Fibroblast of peridontal ligament (primary cell): ENCODE measurements around the gene CYFIP2.
A peak's percentile ranks its signal among the peaks of the same experiment; 100 is the strongest.

ENCODE experiments used
- DNase-seq: peaks from one replicate; pipeline ENCODE4 v3.0.0-alpha.2; 2010; ENCODE audit errors: extremely low read depth

CYFIP2 gene

DNA sequence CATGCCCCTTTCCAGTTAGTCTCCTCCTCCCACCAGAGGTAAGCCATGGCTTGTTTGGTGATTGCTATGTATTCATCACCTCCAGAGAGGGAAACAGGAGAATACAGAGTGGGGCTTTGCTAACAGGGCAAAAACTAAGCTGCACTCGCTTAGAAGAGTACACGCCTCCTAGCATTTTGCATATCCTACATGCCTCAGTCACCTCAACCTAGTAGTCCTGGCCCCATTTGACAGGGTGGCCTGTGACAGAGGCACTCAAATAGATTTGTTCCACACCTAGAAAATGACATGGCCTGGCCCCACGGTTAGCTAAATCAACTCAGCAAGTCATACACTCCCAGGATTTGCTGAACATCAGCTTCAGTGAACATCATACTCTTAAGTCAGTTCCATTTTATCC, 90.7 kb downstream of the CYFIP2 start:
- DNase-seq: no peak

DNA sequence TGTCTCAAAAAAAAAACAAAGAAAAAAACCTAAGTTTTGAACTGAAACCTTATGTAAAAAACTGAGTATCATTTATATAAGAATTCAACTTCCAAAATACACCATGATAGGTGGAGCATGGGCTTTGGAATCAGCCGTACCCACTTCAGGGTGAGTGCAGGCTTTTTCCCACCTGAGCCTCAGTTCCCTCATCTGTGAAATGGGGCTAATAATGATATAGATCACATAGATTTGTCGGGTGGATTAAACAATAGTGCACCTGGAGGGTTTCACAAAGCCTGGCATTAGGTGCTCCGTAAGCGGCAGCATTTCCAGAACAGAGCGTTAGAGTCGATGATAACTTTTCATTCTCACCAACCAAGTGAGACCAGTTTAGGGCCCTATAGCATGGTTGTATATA, 91.9 kb downstream of the CYFIP2 start:
- DNase-seq: no peak

DNA sequence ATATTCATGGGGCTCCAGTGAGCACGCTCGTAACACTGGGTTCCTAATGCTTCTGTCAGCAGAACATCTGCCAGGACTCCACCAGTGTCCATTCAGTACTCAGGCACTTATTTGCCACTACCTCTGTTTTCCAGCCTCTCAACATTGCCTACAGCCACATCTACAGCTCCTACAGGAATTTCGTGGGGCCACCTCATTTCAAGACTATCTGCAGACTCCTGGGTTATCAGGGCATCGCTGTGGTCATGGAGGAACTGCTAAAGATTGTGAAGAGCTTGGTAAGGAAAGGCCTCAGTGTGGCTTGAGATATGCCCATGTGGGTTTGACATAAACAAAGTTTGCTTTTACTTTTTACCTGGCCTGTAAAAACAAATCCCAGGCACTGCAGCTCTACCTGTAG, 92.9 kb downstream of the CYFIP2 start:
- no peak for DNase-seq

DNA sequence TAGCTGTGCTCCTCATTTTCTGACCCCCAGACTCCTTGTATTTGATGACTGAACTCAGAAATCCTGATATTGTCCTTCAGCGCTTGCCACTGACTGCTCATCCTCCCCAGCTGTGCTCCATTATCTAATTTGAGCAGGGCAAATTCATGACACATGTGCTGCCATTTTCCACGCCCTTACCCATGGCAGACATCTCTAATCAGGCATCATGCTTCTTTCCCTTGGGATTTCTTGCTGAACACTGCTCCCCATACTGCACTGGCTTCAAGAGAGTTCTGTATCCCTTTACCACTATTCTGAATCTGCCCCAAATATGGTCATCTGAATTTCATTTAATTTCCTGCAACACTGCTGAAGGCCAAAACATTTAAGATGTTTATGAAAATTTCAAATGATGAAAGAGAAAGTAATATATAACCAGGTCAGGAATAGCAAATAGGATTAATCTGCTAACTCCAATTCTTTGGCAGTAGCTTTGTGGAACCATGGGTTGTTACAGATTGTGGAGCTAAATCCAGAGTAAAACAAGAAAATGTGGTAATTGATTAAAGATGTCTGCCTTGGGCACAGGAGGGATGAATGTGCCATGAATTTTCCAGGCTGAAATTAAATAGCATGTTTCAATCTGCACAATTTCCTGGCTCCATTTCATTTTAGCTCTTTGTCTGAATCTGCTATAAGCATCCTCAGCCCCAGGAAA, 93.6 kb downstream of the CYFIP2 start:
- DNase-seq: peak; percentile 63

DNA sequence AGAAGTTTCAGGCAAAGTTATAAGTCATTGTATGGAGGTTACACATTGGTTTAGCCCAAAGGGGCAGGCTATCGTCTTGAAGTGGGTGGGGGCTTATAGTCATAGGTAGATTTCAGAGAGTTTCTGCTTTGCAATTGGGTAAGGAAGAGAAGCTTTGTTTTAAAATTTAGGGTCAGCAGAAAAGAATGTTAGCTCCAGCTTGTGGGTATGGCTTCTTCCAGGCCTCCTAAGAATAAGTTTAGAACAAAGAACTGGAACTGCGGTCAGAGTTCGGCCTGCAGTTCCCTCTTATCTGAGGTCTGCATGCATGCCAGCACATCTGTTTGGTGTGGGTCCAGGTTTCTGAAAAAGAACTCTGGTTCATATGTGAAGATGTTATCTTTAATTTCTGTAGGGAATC, 96.1 kb downstream of the CYFIP2 start:
- DNase-seq: peak; percentile 6

DNA sequence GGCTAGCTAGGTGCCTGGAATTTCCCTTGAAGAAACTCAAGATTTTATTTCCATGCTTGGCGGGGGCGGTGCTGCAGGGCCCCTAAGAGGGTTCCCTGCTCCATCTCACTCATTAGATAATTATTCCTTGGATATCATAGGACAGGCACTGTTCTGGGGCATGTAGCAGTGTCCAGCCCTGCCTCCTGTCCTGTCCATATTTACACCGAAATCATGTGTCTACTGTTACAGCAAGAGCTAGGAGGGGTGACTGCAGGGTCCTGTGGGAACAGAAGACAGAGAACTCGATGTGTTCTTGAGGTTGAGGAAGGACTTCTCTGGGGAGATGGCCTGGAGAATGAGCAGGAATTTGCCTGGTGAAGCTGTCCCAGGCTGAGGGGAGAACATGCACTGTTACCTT, 96.6 kb downstream of the CYFIP2 start:
- no peak for DNase-seq

DNA sequence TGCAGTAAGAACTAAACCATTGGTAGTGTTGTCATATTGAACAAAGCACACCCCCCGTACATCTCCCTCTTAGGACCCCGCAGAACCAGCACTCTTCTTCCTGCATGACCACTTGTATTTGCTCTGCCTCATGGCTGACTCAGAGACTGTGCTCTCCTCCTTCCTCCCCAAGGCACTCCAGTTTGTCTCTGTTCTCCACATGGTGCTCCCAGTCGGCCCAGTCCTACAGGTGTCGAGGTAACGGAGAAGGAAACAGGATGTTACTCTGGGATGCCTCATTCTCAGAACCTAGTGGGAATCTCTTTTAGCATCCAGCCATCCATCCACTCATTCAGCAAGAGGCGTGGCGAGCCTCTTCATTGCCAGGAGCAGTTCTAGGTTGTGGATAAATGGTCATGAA, 97.1 kb downstream of the CYFIP2 start:
- DNase-seq: no peak

DNA sequence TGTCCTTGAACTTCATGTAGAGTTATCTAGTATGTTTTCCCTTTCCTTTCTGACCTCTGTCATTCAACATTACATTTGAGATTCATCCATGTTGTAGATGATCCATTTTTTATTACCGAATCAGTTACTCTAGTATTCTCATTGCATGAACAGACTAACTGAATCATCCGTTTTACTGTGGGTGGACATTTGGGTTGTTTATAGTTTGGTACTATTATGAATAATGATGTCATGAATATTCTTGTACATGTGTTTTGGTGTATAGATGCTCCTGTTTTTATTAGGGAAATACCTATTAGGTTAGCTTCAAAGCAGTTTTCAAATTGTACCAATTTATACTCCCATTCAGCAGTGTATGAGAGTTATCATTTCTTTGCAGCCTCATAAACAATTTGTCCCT, 99.8 kb downstream of the CYFIP2 start:
- DNase-seq: no peak

DNA sequence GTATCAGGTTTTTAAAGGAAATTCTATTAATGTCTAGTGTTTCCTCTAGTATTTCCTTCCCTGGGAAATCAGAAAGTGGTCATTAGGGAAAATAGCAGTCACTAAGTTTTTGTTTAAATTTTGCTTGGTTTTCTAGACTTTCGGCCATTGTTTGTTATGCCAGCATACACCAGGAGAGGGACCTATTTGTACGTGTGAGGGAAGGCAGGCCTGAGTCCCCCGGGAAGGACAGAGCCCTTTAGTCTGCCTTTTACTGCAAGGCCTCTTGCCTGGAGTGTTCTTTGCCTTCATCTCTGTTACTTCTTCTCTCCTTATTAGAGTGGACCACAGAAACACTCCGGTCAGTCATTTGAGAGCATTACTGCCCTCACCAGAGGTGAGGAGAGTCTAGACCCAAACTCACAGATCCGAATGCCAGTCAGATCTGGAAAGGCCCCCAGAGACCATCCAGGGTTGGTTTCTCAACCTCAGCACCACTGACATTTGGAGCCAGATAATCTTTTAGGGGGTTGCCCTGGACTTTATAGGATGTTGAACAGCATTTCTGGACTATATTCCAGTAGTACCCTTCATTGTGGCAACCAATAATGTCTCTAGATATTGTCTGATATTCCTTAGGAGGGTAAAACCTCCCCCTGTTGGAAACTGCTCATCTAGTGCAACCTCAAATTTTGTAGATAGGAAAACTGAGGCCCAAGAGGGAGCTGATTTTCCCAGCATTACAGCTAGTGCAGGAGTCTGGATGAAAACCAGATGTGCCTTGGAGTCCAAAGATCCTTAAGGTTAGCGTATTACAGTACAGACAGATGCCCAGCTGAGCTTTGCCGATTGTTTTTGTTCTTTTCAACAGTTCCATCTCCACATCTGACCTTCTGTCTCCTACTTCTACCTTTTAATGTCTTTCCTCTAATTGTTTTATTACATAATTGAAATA, 101.1 kb downstream of the CYFIP2 start:
- peak; percentile 88 for DNase-seq

DNA sequence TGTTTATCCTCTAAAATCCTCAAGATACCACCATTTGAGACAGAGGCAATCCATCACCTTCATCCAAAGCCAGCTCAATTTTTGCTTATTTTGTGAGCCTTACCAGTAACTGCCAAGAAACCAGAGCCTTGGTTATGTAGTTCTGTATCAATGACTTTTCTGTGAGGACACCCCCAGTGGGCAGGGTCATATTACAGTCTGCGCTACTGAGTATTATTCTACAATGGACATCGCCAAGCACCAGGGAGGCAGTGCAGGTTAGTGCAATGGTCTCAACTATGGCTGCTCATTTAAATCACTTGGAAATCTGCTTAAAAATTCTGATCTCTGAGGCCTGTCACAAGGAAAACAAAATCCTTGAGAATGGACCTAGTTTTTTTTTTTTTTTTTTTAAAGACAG, 103.6 kb downstream of the CYFIP2 start:
- no peak for DNase-seq

DNA sequence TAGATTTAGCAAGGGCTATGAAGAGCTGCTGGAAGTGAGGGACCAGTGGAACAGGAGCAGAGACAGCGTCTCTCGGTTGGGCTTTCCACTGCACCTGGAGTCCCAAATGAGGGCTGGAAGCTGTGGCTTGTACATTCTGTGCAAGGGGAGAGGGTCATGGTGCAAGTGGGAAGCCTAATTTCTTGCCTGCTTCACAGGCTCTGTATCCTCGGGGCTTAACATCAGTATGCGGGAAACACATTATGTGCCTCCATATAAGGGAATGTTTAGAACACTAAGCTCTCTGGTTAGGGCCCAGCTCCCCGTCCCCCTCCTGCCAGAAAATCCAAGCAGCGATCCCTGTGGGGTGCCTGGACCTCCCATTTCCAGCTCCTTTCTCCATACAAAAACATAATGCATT, 105.0 kb downstream of the CYFIP2 start:
- DNase-seq: no peak

DNA sequence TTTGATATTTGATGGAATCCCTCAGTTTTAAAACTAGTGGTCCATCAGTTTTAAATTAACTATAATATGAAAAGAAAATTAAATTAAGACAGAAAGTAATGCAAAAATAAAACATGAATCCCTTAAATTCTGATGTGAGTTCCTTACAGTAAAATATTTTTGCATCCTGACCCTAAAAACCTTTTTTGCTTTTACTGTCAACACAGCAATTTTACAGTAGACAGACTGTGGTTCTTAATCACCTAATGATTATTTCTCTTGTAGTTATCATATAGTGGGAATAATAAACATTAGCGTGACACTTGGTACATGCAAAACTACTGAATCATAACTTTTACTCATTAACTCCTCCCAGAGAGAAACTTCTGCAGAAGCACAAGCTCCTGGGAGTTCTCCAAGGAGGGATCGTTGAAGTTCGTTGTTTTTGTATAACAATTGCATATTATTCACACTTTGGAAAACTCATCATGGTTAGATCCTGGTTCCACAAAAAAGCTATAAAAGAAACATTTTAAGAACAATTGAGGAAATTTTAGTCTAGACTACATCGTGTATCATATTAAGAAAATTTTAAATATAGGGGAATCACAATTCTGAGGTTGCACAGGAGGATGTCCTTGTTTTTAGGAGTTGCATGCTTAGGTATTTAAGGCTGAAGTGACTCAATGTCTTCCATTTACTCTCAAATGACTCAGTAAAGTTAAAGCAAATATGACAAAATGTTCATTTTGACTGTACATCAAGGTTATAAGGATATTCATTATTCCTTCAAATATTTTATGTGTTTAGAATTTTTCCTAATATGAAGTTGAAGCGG, 105.9 kb downstream of the CYFIP2 start:
- DNase-seq: no peak

DNA sequence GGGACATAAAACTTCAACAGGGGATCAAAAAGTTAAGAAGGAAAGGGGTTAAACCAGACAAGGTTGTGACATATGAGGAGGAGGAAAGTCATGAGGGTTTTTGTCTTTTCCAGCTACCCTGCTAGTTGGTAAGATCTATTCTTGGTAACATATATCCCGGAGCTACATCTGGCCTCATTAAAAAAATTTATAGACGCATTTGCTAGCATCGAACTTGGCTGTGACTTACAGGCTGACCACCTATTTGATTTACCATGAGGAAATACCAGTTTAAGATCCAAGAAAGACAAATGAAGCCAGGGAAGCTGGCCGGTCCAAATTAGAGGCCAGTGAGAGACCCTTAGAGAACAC, 106.5 kb downstream of the CYFIP2 start:
- DNase-seq: no peak

DNA sequence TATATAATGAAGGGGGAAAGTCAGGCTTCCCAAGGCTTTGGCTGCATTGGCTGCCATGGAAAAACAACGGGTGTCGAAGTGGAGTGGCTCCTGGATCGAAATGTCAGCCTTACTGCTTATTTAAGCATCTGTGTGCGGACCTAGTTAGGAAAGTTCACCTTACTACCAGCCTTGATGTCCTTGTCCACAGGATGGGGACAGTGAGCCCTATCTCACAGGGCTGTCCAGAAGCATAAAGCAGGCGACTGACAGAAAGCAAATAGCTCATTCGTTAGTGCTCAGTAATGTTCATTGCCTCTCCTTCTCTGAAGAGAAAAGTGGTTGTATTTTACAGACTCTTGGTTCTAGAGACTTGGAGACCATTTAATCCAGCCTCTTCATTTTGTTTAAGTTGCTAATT, 112.6 kb downstream of the CYFIP2 start:
- no peak for DNase-seq

DNA sequence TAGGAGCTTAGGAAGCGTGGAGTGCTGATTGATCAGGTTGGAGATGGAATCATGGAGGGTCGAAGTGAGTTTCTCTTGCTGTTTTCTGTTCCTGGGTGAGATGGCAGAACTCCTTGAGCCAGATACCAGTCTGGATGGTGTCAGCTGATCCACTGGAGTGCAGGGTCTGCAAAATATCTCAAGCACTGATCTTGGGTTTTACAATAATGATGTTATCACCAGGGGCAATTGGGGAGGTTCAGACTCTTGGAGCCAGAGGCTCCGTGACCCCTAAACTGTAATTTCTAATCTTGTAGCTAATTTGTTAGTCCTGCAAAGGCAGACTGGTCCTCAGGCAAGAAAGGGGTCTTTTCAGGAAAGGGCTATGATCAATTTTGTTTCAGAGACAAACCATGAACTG, 114.1 kb downstream of the CYFIP2 start:
- no peak for DNase-seq

DNA sequence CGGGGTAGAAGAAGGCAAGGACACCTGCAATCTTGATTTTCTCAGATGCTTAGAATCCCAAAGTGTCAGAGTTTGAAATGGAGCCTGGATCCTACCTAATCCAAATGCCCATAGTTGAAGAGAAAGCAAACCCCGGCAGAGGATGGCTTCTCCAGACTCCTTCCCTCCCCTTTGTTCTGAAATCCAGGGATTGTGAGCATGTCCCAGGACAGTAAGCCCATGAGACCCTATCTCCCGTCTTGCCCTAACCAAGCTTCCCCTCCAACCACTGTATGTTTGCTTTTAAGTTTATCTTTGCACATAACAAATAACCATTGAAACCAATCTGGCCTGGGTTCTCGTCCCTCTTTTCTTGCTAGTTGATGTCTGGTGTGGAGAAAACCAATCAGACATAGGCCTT, 115.8 kb downstream of the CYFIP2 start:
- DNase-seq: no peak

DNA sequence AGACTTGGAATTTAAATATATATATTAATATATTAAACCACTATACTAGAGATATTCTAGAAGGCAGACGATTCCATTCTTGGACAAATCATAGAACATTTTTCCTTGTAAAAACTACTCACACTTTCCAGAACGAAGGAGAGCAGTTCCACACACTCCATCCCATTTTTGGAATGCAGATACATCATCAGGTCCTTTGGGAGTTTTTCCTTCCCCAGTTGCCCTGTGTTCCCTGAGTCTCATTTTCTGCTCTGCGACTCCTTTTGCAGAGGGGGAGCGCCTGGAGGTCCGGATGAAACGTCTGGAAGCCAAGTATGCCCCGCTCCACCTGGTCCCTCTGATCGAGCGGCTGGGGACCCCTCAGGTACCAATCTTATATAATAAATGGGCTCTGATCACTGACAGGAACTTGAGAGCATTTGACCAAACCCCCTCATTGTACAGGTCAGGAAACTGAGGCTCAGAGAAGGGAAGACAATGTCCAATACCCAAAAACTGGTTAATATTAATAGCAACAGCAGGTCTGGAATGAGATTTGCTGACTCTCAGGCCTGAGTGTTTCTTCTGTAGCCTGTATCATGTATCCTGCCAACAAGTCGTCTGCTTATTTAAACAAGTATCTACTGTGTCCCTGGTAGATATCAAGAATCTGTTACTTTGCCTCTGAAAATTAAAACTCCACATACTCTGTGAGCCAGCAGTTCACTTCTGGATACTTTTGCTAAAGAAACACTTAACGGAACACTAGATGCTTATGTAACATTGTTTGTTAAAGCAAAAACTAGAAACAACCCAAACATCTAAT, 117.3 kb downstream of the CYFIP2 start:
- DNase-seq: no peak

DNA sequence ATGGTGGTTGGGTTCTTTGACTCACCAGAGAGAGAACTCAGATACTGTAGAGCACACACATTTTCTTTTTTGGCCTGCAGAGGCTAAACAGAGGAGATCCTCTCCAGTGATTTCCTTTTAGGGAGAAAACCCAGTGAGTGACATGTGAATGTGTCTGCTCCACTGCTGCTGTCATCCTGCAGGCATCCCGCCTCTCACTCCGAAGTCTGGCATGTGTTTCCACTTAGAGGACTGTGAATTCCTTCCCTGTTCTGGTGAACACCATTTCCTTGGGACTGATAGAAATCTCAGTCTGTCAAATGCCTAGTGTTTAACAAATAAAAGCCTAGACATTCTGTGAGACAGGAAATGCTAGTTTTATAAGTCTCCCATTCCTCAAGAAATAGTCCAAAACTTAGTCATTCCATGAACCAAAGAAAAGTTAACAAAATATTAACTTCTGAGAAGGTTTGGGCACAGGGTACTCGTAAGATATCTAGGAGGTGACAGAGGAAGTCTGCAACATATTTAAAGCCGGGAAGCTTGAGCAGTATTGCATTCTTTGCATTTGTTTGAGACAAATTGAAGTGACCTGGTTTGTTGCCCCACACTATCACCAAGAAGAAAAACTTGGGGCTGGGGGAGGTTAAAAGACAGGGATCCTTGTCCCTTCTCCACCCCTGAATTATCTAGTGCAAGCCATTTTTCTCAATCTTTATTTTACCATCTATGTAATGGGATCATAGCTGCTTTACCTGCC, 119.2 kb downstream of the CYFIP2 start:
- peak; percentile 99 for DNase-seq

DNA sequence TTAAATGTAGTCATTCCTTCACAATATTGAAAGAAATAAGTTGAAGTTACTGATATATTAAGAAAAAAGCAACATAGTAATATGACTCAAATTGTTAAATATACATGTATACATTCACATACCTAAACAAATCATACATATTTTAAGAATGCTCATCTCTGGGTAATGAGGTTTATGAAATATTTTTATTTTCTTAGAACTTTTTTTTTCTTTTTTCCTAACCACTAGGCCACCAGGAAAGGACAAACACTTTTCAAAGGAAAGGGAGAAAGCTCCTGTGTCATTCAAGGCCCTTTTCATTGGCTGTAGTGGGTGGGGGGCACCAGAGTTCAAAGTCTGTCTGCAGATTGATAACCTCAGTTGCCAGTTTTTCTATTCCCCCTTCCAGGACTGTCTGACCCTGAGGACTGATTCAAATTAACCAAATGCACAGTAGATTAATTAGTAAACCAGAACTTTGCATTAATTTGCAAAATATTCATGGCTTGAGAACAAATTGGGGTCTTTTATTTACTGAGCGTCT, 121.2 kb downstream of the CYFIP2 start:
- DNase-seq: no peak

DNA sequence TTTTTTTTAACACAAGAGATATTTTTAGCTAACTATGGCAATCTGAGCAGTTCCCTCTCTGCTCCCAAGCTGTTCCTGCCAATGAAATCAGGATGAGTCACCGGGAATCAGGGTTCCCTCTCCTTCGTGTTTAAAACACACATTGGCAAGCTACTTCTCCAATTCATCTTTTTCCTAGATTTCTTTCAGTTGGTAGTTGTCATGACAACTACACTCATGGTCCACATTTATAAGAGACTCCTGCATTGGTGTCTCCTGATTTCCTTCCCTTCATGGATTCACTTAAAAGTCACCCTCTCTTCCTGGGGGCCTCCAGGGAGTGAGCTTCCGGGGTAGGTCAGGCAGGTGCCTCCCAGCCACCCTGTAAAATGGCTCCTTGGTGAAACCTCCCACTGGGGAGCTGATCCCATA, 121.8 kb downstream of the CYFIP2 start:
- DNase-seq: peak; percentile 99
